Central memory CD4-positive, alpha-beta T cell (primary cell): ENCODE results near the gene NPAS2.

Experiments used
- DNase-seq: peaks from one replicate; pipeline ENCODE4 v3.0.0; 2022

NPAS2 gene

DNA sequence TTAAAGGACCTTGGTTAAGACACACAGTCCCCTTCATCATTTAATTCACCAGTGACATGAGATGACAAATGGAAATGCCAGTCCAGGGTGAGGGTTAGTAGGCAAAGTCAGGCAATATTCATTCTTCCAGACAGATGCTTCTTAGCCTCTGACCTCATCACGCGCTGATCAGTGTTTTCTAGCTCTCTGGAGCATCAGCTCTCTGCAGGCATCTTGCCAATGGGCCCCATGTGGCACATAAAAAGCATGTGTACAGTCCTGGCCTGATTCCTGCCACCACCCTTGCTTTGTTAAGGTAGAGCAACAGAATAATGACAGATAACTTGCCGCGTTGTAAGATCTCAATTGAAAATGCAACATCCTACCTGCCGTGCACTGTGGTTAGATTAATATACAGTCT lies 20.3 kb upstream of the NPAS2 start:
- DNase-seq, result no peak

DNA sequence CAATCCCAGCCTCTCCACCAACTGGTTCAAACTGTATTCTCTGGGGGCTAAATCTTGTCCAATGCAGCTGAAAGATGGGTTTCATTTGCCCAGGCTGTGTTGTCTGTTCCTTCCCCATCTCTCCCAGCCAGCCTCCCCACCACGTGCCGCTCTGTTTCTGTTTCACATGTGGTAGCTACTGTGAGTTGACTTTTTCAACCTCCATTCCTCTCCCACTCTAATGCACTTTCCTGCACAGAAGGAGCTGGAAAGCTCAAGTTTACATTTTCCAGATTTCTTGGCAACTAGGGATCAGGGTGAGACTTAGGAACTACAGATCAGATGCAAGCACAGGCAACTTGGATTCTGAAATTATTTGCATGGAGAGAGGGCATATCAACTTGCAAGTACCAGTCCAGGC lies 19.0 kb upstream of the NPAS2 start:
- no peak for DNase-seq

DNA sequence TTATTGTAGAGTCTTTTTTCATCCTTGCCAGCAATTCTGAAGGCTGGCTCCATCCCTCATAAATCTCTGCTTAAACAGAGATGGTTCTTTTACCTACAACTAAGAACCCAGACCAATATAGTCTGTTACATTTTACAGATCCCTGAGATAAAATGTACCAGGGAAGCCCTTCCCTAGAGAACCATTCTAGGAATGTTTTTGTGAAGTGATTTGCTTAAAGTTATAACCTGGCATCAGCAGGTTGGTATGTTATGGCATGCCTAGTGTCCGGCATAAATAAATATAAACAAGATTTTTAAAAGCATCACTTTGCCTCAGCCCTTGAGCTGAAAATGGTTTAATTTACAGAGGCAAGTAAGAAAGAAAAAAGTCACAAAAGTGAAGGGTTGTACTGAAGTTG lies 18.5 kb upstream of the NPAS2 start:
- DNase-seq, result no peak

DNA sequence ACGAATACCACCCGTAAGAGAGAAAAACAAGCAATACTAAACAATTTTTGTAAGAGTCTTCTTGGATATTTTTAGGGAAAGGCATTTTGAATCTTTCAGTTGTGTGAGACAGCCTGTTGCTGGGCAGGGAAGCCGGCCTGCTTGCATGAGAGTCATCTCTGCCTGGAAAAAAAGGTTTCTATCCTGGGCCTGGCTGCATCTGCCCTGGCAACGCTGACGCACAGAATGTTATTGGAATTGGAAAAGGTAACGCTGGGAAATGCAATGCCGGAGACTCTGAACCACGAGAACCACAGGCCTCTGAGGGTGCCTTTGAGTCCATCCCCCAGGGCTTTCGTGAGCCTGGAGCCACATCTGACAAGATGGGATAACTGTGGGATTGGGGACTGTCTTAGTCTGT lies 17.9 kb upstream of the NPAS2 start:
- DNase-seq, result no peak

DNA sequence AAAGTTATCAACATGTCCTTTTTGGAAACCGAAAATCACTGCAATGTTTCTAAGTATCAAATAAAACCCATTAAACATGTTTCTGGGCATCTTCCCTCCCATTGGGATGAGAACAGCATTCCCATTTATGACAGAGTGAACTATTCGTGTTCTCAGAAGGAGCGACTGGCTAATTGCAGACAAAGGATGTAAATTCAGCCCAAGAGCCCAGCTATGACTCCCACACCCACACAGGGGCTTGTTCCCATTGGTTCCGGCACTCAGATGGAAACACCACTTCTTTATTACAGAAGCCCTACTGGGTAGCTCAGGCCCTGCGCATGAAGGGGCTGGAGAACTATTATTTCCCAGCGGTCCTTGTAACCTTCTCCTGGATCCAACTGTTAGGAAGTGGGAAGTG lies 16.6 kb upstream of the NPAS2 start:
- DNase-seq, result no peak

DNA sequence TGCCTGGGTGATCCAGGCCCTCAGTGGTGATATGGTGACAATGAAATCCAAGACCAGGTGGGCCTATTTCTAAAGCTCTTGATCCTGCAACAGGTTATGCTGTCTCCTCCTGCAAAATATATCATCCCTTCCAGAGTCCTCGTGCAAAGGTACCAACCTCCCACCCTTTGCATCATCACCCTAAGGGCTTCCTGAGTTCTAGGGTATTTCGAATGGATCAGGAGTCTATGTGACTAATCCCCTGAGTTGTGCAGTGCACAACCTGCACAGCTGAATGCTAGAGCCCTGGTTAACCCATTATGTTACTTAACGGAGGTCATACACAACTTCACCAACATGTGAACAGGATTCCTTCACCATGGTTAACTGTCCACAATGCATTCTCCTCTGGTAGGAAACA lies 13.4 kb upstream of the NPAS2 start:
- no peak for DNase-seq

DNA sequence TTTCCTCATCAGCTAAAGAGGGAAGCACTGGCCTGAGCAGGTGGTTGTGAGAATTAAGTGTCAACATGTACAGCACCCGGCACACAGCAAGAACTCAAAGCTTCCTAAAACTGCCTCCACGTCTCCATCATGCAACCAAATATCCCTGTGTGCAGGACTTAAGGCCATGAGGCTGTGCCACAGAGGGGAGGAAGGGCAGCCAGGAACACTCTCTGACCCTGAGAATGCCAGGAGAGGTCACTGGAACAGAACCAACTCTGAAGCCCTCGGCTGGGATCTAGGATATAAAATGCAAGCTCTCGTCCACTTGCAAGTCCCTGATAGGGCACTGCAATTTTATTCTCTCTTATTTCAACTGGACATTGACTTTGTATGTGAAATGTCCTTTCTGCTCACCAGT lies 12.2 kb upstream of the NPAS2 start:
- no peak for DNase-seq

DNA sequence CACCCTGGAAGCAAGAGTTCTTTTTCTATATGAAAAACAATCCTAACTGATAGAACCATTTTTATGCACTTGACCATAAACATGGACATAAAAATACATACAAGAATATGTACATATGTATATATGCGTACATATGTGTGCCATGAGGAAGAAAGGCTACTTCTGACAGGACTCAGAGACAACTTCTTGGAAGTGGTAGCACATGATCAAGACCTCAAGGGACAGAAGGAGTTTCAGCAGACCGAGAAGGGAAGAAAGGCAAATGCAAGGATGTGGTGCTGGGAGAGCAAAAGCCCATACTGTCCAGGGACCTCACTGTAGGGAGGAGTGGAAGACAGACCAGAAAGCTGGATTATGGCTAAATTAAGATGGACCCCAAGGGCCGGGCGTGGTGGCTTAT lies 11.4 kb upstream of the NPAS2 start:
- no peak for DNase-seq

DNA sequence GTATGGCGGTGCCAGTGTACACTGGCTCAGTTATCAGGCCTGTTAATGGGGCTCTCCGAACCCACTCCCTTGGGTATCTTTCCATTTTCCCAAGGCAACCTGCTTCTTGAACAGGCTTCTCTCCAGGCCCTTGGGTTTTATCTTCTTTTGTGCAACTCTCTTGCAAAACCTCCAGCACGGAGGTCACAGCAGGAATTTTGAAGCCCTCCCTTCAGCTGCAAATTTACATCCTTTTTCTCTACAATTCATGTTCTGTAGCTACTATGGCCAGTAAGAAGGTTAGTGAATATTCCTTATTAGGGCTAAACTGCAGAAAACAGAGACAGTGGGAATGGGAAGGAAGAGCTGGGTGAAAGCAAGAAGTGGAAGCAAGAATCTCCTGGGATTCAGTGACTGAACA lies 10.4 kb upstream of the NPAS2 start:
- DNase-seq, result no peak

DNA sequence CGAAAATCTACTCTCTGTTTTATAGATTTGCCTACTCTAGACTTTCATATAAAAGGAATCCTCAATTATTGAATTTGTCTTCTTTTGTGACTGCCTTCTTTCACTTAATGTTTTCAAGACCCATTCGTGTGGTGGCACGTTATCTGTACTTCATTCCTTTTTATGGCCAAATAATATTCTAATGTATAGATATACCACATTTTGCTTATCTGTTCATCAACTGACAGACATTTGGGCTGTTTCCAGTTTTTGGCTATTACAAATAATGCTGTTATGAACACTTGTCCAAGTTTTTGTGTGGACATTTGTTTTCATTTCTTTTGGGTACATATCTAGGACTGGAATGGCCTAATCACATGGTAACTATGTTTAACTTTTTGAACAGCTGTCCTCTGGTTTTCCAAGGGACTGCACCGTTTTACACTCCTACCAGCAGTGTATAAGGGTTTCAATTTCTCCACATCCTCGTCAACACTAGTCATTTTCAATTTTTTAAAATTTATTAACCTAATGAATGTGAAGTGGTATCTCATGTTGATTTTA lies 9.3 kb upstream of the NPAS2 start:
- no peak for DNase-seq

DNA sequence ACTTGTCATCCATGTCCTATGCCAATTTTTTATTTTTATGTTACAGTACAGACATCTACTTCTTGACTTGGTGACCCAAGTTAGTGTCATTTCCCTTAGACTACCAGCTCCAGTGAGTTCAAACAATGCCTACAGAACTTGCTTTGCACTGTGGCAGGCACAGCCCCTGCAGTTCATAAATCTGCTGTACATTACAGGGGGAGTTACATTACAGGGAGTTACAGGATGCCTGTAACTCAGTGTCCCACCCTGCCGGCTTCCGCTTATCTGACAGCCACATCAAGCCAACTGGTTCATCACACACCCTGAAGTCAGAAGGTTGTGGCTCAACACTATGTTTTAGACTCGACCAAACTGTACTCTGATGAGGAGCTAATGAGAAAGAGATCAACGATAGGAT lies 7.8 kb upstream of the NPAS2 start:
- no peak for DNase-seq

DNA sequence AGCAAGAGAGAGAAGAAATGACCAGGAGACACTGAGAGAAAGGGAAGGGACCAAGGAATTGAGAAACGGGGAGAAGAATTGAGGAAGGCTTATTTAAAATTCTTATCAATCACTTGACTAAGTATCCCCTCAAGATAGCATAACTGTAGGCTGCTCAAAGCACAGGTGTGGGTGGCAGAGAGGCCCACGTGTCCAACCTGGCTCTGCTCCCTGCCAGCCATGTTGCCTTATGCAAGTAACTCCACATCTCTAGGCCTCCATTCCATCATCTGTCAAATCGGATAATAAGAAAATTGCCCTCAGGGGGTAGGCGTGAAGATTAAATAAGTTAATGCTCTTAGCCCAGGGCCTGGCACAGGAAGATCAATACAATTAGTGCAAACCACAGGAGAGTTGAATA lies 7.4 kb upstream of the NPAS2 start:
- no peak for DNase-seq

DNA sequence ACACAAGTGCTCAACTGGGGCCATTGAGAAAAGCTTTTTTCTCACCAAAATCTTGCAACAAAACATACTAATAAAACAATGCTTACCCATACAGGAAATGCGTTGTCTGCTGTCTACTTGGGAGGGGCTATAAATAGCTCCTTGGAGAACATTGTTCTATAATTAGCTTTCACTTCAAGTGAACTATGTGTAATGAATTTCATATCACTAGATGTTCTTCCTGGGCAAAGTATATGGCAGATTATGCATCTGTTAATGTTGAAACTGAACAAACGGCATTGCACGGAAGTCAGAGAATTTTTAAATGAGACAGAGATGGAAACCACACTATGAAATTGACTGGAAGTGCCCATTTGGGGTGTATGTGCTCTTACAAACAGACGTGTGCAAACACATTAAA lies 6.4 kb upstream of the NPAS2 start:
- no peak for DNase-seq

DNA sequence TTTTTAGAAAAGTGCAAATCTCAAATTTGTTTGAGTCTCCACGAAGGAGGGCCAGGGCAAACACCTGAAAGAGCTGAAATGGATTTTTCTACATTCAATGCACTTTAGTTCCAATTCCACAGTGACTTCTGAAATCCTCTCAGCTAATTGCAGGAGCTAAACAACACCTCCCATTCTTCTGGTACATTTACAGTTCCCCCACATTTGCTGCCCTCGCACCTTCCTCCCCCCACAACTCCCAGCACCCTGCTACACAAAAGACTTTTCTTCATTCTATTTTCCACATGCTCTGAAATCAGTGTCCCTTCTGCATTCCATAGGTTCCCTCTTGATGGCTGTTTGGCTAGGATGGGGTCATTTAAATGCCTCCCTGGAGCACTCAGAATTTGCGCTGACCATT lies 5.9 kb upstream of the NPAS2 start:
- no peak for DNase-seq

DNA sequence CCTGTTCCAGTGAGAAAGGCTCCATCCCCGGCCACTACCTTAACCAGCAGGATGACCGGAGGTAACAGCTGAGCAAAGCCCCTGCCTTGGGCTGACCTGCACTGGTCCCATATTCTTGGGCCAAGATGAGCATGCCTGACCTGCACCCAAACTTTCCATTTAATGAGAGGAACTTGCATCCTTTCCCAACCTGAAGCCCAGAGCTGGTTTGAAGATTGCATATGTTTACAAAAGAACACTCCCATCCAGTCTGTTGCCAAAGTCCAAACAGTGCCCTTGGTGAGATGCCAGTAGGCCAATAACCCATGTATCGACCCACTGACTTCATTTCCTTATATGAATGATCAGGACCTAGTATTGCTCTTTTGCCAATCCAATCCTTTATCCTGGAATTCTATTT lies 5.5 kb upstream of the NPAS2 start:
- DNase-seq, result no peak

DNA sequence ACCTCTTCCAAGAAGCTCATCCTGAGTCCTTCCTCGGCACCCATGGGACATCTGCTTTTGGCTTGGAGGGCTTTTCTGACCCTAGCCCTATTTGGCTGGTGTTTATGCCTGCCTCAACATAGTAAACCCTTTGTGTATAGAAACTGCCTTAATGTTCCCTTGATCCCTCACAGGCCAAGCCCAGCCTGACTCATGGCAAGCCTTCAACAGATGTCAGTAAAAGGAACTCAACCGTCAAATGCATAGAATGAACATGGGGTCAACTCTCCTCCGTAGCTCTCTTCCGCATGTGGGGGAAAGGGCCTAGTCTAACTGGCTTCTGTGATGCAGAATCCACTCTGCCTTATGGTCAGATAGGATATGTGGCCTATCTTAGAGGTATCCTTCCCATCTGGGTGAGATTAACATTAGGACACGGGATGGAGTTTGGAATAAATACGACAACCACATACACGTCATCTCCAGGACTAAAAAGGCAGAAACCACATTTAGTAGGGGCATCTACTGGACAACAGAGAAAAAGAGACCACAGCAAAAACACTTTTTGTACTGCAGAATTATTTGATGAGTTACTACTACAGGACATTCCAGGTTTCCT lies 2.5 kb upstream of the NPAS2 start:
- DNase-seq, result no peak

DNA sequence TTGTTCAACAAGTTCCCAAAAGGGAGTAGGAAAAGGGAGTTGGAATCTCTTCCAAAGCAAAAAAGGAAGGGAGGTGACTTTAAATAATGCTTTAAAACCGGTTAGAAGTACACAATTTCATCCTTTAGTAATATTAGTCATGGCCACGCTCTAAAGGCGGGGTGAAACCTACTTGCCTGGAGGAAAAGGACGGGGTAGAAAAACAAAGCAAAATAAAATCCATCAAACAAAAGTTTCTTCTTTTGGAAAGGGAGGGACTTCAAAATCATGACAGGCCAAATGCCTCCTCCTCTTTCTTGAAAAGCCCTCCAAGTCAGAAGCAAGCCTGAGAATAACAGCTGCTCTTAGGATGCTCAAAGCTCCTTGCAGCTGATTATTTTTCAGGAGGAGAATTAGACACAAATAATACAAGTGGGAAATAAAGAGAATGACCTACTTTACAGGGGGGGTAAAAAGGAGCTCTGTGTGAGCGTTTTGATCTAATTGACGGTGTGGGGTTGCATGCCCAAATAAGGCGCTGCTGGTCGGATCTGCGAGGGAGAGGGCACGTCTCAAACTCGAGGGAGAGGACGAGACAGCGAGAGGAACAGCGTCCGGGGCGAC lies 1.8 kb upstream of the NPAS2 start:
- DNase-seq, result no peak

DNA sequence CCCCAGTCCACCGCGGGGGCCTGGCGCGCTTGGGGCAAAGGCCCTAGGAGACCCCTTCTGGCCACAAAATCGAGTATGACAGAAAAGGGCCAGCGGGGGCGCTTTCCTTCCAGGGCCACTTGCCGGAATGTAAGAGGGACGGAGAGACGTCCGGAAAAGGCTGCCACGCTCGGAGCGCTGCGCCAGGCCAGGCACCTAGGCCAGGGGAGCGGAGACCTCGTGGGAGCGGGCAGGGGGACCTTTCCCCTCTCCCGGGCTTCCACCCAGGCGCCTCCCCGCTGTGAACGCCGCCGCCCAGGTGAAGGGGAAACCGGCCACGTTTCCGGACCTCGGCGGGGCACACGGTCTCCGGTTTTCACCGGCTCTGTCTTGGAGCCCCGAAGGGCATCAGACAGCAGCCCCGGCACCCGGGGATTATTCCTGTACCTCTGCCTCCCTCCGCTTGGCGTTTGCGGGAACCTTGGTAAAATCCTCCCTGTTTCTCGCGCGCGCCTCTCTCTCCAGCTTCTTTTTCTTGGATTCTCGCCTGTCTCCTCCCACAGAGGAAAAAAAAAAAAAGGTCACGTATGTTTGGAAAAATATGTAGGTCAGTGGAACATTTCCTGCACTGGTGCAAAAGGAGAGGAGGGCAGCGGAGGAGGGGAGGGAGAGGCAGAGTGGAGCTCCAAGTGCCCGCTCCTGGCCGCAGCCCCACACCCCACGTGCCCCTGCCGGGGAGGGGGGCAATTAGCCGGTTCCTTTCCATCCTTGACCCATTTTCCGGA lies 1.2 kb upstream of the NPAS2 start:
- no peak for DNase-seq

DNA sequence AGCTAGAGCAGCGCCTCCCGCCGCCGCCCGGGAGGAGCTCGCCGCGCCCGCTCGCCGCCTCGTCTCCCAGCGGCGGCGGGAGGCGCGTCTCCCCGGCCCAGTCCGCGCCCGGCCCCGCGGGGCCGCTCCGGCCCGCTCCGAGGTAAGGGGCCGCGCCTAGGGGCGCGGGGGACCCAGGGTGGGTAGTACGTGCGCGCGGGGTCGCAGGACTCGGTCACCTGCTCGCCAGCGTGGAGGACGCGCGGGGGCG lies 259 bp downstream of the NPAS2 start:
- no peak for DNase-seq

DNA sequence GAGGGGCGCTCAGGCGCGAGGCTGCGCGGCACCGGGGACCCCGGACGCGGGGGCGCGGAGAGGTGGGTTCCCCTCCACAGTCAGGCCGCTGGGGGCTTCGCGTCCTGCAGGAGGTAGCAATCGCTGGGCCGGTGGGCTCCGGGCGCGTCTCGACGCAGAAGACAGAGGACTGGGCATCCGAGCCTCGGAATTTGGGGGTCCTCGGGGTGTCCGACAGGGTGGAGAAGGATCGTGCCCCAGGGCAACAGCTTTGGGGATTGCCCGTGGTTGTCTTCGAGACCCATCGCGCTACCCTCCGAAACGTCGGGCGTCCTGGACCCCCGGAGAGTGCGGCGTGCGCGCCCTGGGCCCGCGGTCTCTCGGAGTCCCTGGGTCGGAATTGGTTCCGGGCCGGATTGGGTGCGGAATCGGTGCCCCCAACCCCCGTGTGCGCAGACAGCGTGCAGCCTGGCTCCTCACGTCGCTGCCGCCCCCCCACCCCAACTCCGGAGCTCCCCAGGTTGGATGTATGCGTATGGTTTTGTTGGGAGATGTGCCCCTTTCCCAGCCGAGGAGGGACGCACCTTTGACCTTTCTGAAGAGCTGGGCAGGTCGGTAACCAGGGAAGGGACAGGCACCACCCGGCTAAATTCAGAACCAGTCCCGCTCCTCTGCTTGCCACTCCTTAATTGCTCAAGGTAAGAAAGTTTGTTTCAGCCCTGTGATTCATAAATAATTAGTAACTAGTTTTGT lies 750 bp downstream of the NPAS2 start:
- DNase-seq, result no peak

DNA sequence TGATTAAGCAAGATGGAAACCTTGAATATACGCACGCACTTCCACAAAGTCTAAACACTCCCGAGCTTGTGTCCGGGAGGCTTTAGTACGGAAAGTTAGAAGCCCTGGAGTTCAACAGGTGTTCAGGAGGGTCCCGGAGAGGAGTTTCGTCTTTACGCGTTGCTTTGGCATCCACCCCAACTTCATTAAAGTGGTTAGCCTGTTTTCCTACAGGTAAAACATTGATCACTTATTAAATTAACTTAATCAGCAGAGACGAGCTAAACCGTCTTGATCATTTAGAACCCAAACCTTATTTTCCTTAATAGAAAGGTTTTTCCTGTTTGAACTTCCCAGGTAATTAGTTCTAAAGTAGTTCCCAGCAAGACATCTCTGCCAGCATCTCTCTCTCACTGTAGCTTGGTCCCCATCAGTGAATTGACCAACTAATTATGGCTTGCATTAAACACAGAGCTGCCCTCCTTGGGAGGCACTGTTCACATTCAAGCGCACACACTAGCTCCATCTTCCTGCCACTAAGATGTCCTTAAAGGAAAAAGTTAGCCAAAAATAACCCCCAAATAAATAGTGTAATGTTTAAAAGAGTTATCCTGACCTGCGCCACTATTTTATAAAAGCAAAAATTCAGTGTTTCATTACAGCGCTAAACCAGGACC lies 1.4 kb downstream of the NPAS2 start:
- DNase-seq, result no peak

DNA sequence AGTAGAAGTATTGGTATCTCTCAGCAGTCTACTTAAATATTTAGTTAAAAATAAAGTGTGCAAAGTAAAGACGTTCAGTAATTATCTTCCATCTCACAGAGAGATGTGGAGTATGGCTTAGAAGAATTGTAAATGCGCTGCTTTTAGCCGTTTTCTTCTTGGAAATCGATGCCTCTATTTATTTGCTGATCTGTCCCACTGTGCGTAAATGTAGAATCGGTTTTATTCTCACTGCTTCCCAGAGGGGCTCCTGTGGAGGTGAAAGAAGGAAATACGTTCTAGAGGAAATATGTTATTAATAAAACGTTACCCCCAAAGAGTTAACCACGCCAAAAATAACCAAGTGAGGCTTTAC lies 1.9 kb downstream of the NPAS2 start:
- no peak for DNase-seq

DNA sequence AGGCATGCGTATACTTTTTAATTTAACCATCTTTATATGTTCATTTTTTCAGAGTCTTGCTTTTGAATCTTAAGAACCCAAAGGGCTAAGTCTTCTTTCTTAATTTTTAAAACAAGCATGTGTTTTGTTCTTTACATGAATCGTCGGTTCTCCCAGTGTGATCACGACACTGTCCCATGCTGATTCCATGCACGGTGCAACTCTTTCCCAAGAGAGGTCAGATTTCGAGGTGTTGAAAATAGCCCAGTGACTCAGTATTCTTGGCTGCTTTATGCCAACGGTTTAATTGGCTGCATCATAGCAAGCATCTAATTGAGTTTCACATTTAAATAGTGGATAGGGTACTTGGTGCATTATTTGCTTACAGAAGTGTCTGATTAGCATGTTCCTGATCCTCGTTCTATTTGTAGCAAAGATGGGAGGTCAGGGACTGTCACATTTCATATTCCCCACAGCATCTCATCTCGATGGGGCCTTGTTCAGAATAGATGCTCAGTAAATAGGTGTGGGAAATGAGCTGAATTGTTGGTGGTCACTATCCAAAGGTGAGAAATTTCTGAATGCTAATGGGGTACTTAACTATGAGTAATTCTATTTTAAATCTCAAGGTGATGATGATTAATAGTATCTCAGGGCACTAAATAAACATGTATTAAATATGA lies 2.8 kb downstream of the NPAS2 start:
- DNase-seq, result no peak
